GM19324 (cell line): ENCODE data around the gene HOXA10.

Source experiments
- ATAC-seq: cut with Tn5 transposase; IDR thresholded peaks from one replicate; pipeline ENCODE4 v1.9.1; 2021; ENCODE audit warnings: mild to moderate bottlenecking, moderate library complexity; ENCODE audit not compliant: unreplicated experiment, low FRiP score

HOXA10 gene

GRCh38 chr7:27157702-27158431, 16.3 kb downstream of the HOXA10 start:
- ATAC-seq, result no peak

GRCh38 chr7:27156916-27157701, 17.0 kb downstream of the HOXA10 start:
- no peak for ATAC-seq

GRCh38 chr7:27156508-27156898, 17.6 kb downstream of the HOXA10 start, which contains the start of gene HOXA7:
TSS of gene HOXA7 (minus strand) at chr7:27156675. CDS start at chr7:27156545, 130 bp downstream.
- ATAC-seq, result no peak

- ATAC-seq, result no peak
Observed at GRCh38 chr7:27155816-27156507, 18.2 kb downstream of the HOXA10 start.

GRCh38 chr7:27154901-27155815, 19.0 kb downstream of the HOXA10 start:
- no peak for ATAC-seq

GRCh38 chr7:27154369-27154768, 19.8 kb downstream of the HOXA10 start:
- no peak for ATAC-seq

GRCh38 chr7:27153526-27153925, 20.6 kb downstream of the HOXA10 start:
- ATAC-seq, result no peak

GRCh38 chr7:27152816-27153442, 21.2 kb downstream of the HOXA10 start:
- no peak for ATAC-seq

- ATAC-seq, result no peak
Observed at GRCh38 chr7:27151931-27152815, 21.9 kb downstream of the HOXA10 start, which contains the start of gene HOXA3. TSS of gene HOXA3 (minus strand) at chr7:27152583. CDS start at chr7:27110640, 41,943 bp downstream.

GRCh38 chr7:27151341-27151930, 22.7 kb downstream of the HOXA10 start:
- ATAC-seq, result no peak

- peak; percentile 77 for ATAC-seq
Observed at GRCh38 chr7:27150568-27151340, 23.4 kb downstream of the HOXA10 start.

- ATAC-seq, result no peak
Observed at GRCh38 chr7:27149842-27150567, 24.1 kb downstream of the HOXA10 start.

GRCh38 chr7:27148756-27149641, 25.1 kb downstream of the HOXA10 start:
- ATAC-seq, result no peak

GRCh38 chr7:27148031-27148755, 25.9 kb downstream of the HOXA10 start:
- ATAC-seq, result no peak
